GM21528 (cell line): ENCODE results near the gene PSMB5.
A peak's percentile ranks its signal among the peaks of the same experiment; 100 is the strongest.

Source experiments
- ATAC-seq: cut with Tn5 transposase; IDR thresholded peaks from one replicate; pipeline ENCODE4 v1.9.1; 2021; ENCODE audit warnings: mild to moderate bottlenecking, moderate library complexity; ENCODE audit not compliant: unreplicated experiment, low FRiP score

The PSMB5 gene

GRCh38 chr14:23045419-23046357 is 11.0 kb upstream of the PSMB5 start:
- ATAC-seq: no peak

- ATAC-seq: no peak
Observed at GRCh38 chr14:23044840-23045239, 10.1 kb upstream of the PSMB5 start.

- no peak for ATAC-seq
Observed at GRCh38 chr14:23043754-23044153, 9.1 kb upstream of the PSMB5 start.

- no peak for ATAC-seq
Observed at GRCh38 chr14:23043145-23043544, 8.4 kb upstream of the PSMB5 start.

- no peak for ATAC-seq
Observed at GRCh38 chr14:23042162-23042965, 7.7 kb upstream of the PSMB5 start, which contains the start of gene PSMB11. PSMB11 (plus strand) TSS chr14:23042212; CDS start chr14:23042226, 14 bp downstream.

- ATAC-seq: no peak
Observed at GRCh38 chr14:23041729-23042128, 7.0 kb upstream of the PSMB5 start.

- no peak for ATAC-seq
Observed at GRCh38 chr14:23040100-23040499, 5.4 kb upstream of the PSMB5 start.

- no peak for ATAC-seq
Observed at GRCh38 chr14:23035303-23036144, 824 bp upstream of the PSMB5 start.

- ATAC-seq: peak; percentile 4
Observed at GRCh38 chr14:23033801-23034497, 751 bp downstream of the PSMB5 start.

GRCh38 chr14:23033251-23033727 is 1.4 kb downstream of the PSMB5 start:
- ATAC-seq: no peak

GRCh38 chr14:23030936-23031335 is 3.8 kb downstream of the PSMB5 start:
- ATAC-seq: no peak

- no peak for ATAC-seq
Observed at GRCh38 chr14:23028799-23029198, 5.9 kb downstream of the PSMB5 start.

GRCh38 chr14:23025151-23025814 is 9.4 kb downstream of the PSMB5 start:
- ATAC-seq: no peak

GRCh38 chr14:23024612-23025075 is 10.1 kb downstream of the PSMB5 start:
- ATAC-seq: no peak

GRCh38 chr14:23023795-23024152 is 10.9 kb downstream of the PSMB5 start:
- ATAC-seq: no peak

GRCh38 chr14:23023022-23023794 is 11.5 kb downstream of the PSMB5 start:
- no peak for ATAC-seq

GRCh38 chr14:23021889-23022442 is 12.7 kb downstream of the PSMB5 start:
- no peak for ATAC-seq

GRCh38 chr14:23021434-23021833 is 13.3 kb downstream of the PSMB5 start:
- ATAC-seq: no peak
